Measurements from ENCODE around the gene CRIP2.

CRIP2 gene, protein sequence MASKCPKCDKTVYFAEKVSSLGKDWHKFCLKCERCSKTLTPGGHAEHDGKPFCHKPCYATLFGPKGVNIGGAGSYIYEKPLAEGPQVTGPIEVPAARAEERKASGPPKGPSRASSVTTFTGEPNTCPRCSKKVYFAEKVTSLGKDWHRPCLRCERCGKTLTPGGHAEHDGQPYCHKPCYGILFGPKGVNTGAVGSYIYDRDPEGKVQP

DNA sequence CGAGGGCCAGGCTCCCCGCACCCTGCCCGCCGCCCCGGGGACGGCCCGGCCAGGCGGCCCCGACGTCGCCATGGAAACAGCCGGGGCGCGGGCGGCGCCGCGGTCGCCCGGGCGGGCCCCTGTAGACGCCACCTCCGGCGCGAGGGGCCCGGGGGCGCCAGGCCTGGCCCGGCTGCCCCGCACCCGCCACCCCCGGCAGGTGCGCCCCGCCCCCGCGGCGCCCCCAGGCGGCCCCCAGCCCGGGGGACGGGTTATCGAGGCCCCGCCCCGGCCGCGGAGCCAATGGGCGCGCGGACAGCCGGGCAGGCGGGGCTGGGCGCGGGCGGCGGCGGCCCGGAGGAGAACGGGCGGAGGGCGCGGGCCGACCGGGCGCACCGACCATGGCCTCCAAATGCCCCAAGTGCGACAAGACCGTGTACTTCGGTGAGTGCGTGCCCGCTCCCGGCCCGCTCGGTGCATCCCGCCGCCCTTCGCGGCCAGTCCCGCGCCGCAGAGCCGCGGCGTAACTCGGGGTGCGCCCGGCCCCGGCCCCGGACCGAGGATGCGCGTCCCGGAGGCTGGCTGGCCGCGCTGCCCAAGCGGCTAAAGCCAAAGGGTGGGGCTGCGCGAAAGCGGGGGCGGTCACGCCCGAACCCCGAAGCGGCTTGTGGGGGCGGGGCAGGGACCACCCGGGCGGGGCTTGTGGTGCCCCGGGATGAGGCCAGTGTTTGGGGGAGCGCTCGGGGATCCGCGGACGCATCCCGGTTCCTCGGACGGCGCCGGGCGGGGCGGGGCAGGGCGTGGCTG is at the start of gene CRIP2:
CRIP2 (plus strand) TSS at position 339 of the 786 bp plus-strand sequence; CDS start at position 381, 42 bp downstream.
- no peak for DNase-seq (ENCODE audit: low read depth in 3 of 3)

DNA sequence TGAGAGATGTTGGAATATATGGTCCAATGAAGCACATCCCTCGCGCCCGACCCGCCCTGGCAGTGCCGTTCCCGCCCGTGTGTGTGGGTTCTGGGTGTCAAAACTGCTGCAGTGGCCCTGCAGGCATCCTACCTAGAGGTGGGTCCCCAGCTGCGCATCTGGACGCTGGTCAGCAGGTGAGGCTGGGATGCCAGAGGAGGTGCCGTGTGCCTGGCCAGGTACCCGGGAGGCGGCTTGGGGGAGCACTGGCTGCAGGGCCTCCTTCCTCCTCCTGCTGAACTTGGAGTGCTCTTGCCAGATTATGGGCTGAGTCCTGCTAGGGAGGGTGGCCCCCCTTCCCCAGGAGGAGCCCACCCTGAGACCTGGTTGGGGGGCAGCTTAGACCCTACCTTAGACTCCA is 49.8 kb upstream of the CRIP2 start:
- DNase-seq (ENCODE audit: low read depth in 3 of 3): no peak

DNA sequence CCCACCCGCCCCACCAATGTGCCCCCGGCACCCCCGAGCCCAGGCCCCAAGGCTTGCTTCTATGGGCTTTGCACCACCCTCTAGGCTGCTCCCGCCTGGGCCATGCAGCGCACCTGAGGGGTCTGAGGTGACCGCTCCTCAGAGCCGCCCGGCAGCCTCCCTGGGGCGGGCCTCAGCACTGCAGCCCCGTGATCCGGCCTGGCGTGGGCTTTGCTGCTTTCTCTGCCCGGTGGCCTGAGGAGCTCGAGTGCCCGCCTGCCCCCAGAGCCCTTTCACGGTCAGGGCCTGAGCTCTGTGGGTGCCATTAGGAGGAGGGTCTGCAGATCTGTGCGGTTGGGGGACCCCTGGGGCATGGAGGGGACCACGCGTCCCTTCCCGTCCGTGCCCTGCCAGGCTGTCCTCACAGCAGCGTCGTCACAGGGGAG is 48.8 kb upstream of the CRIP2 start:
- DNase-seq (ENCODE audit: low read depth in 3 of 3): no peak

DNA sequence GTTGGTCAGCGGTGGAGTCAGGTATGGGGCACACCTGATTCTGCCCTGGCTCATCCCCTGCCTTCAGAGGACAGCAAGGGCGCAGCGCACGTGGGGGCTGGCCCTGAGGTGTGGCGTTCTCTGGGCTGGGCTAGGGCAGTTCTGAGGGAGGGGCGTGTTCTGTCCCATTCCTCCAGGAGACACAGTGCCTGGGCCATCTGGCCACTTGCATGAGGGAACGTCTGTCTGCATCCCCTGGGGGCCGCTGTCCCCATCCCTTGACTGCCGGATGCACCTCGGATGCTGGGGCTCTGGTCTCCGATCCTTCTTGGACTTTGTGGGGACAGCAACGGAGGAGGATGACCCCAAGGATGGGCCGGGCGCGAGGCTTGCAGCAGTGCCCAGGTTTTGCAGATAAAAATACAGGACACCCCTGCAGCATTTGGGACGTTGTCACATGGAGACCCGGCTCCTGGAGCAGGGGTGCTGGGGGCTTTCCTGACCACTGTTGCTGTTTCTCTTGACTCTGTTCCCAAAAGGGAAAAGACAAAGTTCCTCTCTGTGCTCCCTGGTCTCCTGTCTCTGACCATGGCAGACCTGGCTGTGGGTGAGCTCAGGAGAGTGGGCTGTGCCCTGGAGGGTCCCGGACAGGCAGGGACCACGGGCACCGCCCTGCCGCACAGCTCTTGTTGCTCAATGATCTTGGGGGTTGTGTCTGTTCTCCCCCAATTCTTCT is 48.0 kb upstream of the CRIP2 start:
- DNase-seq (ENCODE audit: low read depth in 3 of 3): no peak

DNA sequence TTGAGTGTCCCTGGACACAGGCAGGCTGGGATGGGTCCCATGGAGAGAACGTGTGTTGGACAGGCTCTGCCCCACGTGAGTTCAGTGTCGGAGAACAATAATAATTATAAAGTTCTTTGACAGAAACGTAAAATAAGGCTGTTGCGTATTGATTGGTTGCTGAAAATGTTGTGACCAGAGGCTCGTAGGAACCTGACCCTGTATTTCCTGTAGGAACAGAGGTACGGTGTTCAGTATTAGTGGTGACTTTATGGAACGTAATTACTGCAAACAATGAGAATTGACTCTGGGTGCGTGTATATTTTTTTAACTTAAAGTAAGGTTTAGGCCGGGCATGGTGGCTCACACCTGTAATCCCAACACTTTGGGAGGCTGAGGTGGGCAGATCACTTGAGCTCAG is 47.2 kb upstream of the CRIP2 start:
- no peak for DNase-seq (ENCODE audit: low read depth in 3 of 3)

DNA sequence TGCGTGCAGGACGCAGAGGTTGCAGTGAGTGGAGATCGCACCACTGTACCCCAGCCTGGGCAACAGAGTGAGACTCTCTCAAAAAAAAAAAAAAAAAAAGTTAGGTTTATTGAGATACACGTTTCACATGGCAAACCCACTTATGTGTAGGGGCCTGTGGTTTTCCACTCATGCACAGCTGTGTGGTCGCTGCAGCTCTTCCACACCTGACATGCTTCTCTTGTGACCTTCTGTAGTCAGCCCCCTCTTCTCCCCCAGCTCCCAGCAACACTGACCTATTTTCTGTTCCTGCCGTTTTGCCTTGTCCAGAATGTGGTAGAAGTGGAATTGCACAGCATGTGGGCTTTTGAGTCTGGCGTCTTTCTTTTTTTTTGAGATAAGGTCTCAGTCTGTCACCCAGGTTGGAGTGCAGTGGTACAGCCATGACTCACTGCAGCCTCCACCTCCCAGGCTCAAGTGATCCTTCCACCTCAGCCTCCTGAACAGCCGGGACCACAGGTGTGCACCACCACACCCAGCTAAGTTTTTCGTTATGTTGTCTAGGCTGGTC is 46.6 kb upstream of the CRIP2 start:
- no peak for DNase-seq (ENCODE audit: low read depth in 3 of 3)

DNA sequence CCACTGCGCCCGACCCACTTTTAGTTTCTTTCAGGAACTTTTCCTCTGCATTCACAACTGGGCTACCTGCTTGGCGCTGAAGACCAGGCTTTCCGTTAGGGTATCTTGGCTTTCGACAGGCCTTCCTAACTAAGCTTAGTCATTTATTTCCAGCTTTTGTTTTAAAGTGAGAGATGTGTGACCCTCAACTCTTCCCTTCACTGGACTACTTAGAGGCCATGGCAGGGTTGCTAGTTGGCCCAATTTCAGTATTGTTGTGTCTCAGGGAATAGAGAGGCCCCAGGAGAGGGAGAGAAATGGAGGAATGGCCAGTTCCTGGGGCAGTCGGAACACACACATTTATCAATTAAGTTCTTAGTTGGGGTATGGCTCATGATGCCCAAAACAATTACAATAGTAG is 44.6 kb upstream of the CRIP2 start:
- DNase-seq (ENCODE audit: low read depth in 3 of 3): no peak

DNA sequence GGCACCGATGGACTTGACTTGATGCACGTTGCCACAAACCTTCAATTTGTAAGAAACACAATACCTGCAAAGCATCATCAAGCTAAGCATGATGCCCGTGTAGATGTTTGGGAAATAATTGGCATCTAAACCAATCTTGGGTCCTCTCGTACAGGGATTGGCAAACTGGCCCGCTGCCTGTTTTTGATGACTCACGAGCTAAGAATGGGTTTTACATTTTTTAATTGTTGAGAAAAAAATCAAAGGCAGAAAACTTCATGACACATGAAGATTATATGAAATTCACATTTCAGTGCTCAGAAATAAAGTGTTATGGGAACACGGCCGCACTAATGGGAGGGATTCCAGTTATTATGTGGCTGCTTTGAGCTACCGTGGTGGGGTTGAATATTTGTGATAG is 44.1 kb upstream of the CRIP2 start:
- no peak for DNase-seq (ENCODE audit: low read depth in 3 of 3)

DNA sequence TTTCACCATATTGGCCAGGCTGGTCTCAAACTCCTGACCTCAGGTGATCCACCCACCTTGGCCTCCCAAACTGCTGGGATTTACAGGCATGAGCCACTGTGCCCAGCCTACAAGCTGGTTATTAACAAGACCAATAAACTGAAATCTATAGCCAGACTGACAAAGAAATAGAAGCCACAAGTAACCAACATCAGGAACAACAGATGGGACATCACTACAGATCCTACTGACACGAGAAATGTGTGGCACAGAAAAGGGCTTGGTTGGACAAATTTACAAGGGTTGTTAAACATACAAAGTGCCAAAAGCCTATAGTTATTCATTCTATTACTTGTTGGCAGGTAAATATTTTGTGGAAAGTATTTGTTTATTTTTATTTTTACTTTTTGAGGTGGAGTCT is 43.4 kb upstream of the CRIP2 start:
- DNase-seq (ENCODE audit: low read depth in 3 of 3): no peak

DNA sequence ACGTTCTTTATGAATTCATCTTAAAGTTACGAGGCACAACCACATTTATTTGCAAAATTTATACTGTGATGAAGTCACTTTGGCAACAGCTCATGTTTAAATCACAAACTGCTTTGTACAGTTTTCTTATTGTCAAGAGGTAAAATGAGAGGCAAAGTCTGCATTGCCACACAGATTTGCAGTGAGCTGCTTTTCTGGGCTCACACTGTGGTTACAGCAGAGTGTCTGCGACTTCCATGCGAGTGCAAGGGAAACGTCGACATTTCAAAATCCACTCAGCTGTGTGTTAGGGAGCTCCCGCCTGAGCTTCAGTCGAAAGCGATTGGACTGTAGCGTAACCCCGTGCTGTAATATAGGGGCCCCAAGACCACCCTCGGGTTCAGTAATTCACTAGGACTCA is 42.0 kb upstream of the CRIP2 start:
- no peak for DNase-seq (ENCODE audit: low read depth in 3 of 3)

DNA sequence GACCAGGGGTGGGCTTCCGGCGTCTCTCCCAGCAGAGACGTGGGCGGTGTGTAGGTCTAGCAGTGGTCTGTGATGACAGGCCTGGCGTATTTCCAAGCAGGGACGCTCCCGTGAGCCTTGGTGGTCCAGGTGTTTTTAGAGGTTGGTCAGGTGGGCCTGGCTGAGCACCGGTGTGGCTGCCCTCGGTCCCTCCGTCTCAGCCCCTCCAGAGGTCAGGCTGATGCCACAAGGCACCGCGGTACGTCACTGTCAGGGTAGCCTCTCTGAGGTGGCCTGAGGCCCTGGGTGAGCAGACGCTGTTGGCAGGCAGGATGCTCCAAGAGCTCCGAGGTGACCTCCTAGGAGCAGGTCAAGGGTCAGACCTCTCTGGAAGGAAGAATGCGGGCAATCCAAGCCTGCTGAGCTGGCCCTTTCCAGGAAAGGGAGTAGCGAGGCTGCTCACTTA is 41.4 kb upstream of the CRIP2 start:
- DNase-seq (ENCODE audit: low read depth in 3 of 3): no peak

DNA sequence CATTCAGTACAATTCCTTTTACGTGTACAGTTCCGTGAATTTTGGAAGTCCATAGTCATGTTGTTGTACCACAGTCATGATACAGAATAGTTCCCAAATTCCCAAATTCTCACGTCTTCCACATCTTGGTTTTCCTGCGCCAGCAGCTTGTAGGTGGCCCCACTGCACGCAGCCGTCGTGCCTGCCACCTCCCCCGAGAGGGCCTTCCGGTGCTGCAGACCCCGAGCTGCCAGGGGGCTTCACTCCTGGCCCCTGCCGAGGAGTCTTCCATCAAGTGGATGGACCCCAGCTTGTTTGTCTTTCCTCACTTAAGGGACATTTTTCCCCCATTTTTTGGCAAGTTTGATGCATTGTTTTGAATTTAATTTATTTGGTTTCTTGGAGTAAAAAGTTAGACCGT is 38.2 kb upstream of the CRIP2 start:
- DNase-seq (ENCODE audit: low read depth in 3 of 3): no peak

DNA sequence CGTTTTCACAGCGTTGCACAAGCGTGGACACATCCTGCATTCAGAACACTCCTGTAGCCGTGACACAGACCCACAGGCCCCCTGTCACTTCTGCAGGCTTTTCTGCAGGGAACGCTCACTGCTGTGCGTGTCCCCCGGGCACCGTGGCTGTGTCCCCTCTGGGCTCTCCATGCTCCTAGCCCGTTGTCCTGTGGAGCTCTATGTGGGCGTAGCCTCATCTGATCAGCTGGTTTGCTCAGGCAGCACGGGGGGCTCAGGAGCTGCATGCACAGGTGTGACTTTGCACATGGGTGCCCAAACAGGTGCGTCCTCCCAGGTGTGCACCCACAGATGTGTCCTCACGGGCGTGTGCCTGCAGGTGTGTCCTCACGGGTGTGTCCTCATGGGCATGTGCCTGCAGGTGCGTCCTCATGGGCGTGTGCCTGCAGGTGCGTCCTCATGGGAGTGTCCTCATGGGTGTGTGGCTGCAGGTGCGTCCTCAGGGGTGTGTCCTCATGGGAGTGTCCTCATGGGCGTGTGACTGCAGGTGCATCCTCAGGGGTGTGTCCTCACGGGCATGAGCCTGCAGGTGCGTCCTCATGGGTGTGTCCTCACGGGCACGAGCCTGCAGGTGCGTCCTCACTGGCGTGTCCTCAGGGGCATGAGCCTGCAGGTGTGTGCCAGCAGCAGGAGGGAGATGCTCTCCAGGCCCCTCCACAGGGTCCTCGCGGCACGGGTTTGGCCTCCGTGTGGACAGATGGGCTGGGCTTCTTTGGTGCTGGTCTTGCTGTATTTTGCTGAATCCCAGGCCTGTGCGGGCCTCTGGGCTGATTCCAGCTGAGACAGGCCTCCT is 37.5 kb upstream of the CRIP2 start:
- DNase-seq (ENCODE audit: low read depth in 3 of 3): no peak

DNA sequence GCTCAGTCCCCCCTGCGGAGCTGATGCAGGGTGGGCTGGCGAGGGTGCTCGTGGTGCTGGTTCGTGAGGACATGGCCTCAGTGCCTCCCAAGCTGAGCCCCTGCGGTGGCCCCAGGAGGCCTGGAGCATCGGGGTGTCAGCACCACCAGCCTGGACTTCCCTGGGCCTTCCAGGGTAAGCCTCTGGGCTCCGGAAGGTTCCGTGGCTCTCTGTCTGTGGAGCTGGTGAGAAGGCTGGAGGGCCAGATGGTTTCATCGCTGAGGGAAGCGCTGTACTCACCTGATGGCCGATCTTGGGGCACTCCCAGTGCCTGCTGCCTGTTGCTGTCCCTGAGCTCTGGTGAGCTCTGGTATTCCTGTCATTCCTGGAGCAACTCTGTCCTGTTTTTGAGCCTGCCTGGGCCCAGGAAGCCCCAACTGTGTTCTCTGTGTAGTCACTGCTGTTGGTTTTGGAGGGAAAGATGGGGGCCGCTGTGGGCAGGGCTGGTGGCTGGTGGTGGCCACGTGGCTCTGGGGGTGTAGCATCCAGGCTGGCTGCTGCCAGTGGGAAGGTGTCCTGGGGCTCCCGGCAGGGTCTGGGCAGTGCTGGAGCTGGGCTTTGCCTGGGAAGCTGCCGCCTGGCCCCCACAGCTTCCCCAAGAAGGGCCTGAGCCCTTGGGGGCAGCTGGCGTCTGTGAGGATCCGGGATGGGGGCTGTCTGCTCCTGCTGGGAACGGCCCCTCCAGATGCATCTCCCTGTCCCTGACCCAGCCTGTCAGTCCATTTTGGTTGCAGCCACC is 36.7 kb upstream of the CRIP2 start:
- DNase-seq (ENCODE audit: low read depth in 3 of 3): no peak

DNA sequence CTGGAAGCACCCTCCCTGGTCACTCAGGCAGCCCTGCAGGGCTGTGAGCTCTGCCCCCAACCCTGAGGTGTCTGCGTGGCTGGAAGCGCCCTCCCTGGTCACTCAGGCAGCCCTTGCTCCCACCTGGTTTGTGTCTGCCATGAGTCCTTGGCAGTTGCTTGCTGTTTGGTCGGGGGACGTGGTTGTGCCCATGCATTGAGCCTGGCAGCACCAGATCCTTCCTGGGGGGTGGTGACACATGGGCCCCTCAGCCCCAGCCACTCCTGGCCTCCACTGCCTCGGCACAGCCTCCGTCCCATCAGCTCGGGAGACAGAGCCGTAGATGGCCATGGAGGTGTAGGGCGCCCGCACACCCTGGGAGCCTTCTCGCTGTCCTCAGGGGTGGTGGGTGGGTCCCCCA is 35.4 kb upstream of the CRIP2 start:
- DNase-seq (ENCODE audit: low read depth in 3 of 3): no peak

DNA sequence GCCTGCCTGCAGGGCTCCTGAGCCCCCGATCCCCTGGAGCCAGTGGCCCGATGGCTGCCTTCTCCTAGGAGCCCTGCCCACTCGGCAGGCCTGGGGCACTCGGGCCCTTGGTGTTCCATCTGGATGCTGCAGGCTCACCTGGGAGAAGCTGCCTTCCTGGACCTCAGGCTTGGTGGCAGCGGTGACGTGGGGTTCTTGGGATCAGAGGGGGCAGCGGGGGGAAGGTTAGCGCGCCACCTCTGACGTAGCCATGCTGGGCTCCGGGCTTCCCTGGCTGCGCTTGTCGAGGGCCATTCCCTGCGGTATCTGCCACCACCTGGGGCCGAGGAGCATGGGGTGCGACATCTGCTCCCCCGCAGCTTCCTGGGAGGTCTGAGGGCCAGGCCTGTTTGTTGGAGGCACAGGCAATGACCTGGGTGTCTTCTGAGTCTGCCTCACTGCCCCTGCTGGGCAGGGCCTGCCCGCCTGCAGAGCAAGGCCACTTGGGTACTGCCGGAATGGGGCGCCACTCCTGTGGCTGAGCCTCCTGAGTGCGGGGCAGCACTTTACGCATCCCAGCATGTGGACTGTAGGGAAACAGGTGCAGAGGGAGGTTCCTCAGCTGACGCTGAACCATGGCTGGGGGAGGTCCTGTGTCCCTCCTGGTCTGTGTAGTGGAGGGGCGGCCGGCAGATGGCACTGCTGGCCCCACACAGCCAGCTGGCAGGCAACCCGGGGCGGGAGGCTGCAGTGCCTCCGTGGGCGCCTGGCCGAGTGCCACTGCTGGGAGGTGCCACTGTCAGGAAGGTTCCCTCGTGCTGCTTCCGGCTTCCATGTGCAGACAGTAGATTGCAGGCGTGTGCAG is 34.7 kb upstream of the CRIP2 start:
- DNase-seq (ENCODE audit: low read depth in 3 of 3): no peak

DNA sequence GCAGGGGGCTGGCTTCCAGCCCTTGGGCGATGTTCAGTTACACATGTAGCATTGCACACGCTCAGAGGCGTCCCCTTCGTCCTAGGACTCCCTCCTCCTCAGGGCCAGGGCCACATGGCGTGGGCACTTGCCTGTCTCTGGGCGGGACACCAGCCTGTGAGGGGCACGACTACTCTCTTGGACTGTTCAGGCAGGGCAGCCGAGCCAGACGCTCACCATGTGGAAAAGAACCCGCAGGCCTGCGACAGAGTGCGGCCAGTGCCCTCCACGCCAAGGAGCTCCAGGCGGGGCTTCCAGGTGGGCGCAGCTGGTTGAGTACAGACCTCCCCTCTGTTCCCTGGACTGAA is 34.1 kb upstream of the CRIP2 start:
- no peak for DNase-seq (ENCODE audit: low read depth in 3 of 3)

DNA sequence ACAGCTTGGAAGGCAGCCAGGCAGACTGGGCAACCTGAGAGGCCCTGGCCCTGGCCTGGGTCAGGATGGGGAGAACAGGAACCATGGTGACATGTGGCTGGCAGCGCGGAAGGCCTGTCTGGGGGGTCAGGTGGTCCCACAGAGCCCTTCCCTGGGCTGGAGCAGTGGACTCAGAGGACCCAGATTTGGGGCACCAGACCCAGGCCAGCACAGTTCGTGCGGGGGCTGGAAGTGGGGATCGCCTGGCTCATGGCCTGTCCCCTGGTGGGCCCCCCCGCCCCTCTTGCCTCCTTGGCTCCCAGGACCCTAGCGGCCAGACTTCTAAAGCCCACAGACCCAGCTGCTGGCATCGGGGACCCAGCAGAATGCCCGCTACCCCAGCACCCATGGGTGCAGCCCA is 33.6 kb upstream of the CRIP2 start:
- DNase-seq (ENCODE audit: low read depth in 3 of 3): no peak

DNA sequence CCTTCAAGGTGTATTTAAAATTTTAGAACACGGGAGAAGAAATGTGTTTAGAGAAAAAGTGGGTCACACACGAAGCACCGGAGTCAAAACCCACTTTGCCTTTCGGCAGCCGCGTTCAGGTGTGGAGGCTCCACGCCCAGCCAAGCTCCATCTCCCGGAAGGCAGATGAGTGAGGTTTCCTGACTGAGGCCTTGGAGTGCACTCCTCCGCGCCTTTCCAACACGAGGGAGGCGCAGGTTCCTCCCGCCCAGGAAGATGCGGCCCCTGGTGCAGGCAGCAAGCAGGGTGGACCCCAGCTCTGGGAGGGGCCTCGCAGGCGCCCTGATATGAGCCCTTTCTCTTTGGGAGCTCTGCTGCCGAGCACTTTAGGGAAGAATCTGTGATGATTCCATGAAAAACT is 32.5 kb upstream of the CRIP2 start:
- DNase-seq (ENCODE audit: low read depth in 3 of 3): no peak

DNA sequence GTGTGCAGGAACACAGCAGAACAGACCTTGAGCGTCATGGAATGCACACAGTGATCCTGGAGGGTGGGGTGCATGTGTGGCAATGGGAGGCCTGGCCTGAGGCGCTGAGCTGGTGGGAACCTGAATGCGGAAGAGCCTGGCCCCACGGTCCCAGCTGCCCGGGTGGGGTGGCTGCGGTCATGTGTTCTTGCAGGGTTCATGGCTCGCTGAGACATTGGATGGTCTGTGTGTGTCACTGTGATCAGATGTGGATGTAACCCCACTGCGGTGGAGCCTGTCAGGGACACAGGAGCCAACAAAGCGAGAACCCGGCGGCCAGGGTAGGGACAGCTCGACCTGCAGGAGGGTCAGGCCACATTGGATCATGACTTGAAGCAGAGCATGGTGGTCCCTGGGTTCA is 31.8 kb upstream of the CRIP2 start:
- DNase-seq (ENCODE audit: low read depth in 3 of 3): no peak
